GM23338 (cell line): ENCODE data around the gene NFX1. TPM values are rescaled to one million over a fixed set of nuclear protein-coding genes. Genes with fewer than 3 reads are reported as not detected.
A peak's percentile ranks its signal among the peaks of the same experiment; 100 is the strongest.

ENCODE experiments used
- ATAC-seq: fragments of 200-7000 bp; cut with Tn5 transposase; 3 replicates; pipeline ENCODE4 v1.9.1; 2020
- DNase-seq: peaks from one replicate; pipeline ENCODE4 v3.0.0-alpha.2; 2015; ENCODE audit warnings: low spot score
- H2AFZ ChIP-seq: fragments of 200-600 bp; sonication (generic); 2 replicates; pipeline ENCODE4 v1.8.0; 2016; ENCODE audit warnings: antibody characterized with exemption, mild to moderate bottlenecking, moderate library complexity
- H3F3A ChIP-seq: fragments of 200-600 bp; sonication (generic); replicated peaks from 2 replicates; pipeline ENCODE4 v1.8.0; 2017; ENCODE audit warnings: antibody characterized with exemption, mixed run types, low read depth
- H3K27ac ChIP-seq: fragments of 200-600 bp; sonication (generic); 2 replicates; pipeline ENCODE4 v1.6.1; 2016; ENCODE audit warnings: low read depth
- H3K27me3 ChIP-seq: fragments of 200-600 bp; sonication (generic); 2 replicates; pipeline ENCODE4 v1.8.0; 2016; ENCODE audit warnings: mild to moderate bottlenecking, mixed run types, moderate library complexity; ENCODE audit not compliant: insufficient read depth
- H3K36me3 ChIP-seq: fragments of 200-600 bp; sonication (generic); 2 replicates; pipeline ENCODE4 v1.8.0; 2016; ENCODE audit warnings: mild to moderate bottlenecking; ENCODE audit not compliant: insufficient read depth
- H3K4me1 ChIP-seq: fragments of 200-600 bp; sonication (generic); 2 replicates; pipeline ENCODE4 v1.8.0; 2016; ENCODE audit warnings: mild to moderate bottlenecking, moderate library complexity; ENCODE audit not compliant: insufficient read depth
- H3K4me2 ChIP-seq: fragments of 200-600 bp; sonication (generic); 2 replicates; pipeline ENCODE4 v1.7.1; 2017; ENCODE audit warnings: mixed run types
- H3K4me3 ChIP-seq: fragments of 200-600 bp; sonication (generic); 2 replicates; pipeline ENCODE4 v1.6.1; 2016; ENCODE audit warnings: mixed run types
- H3K79me2 ChIP-seq: fragments of 200-600 bp; sonication (generic); replicated peaks from 2 replicates; pipeline ENCODE4 v1.8.0; 2017; ENCODE audit warnings: mild to moderate bottlenecking; ENCODE audit not compliant: insufficient read depth
- H3K9me2 ChIP-seq: fragments of 200-600 bp; sonication (generic); 2 replicates; pipeline ENCODE4 v1.8.0; 2017; ENCODE audit not compliant: insufficient read depth
- H4K20me1 ChIP-seq: fragments of 200-600 bp; sonication (generic); replicated peaks from 2 replicates; pipeline ENCODE4 v1.8.0; 2017; ENCODE audit warnings: mild to moderate bottlenecking; ENCODE audit not compliant: insufficient read depth
- H3K27ac Mint-ChIP-seq: 2 replicates; pipeline ENCODE4 v1.8.0; 2020; ENCODE audit warnings: inconsistent platforms, mild to moderate bottlenecking, moderate library complexity, mixed read lengths
- H3K27me3 Mint-ChIP-seq: 3 replicates; pipeline ENCODE4 v1.8.0; 2022; ENCODE audit warnings: low read depth, mild to moderate bottlenecking, moderate library complexity, mixed read lengths, inconsistent platforms; ENCODE audit not compliant: insufficient read depth, poor library complexity
- H3K36me3 Mint-ChIP-seq: 3 replicates; pipeline ENCODE4 v1.8.0; 2021; ENCODE audit warnings: low read depth, mild to moderate bottlenecking, inconsistent platforms, moderate library complexity, mixed read lengths
- H3K4me1 Mint-ChIP-seq: 3 replicates; pipeline ENCODE4 v1.8.0; 2020; ENCODE audit warnings: mild to moderate bottlenecking, inconsistent platforms, mixed read lengths
- H3K4me3 Mint-ChIP-seq: 3 replicates; pipeline ENCODE4 v1.8.0; 2021; ENCODE audit warnings: moderate library complexity, mild to moderate bottlenecking, inconsistent platforms, mixed read lengths
- H3K9me3 Mint-ChIP-seq: 3 replicates; pipeline ENCODE4 v1.8.0; 2020; ENCODE audit warnings: moderate library complexity, mild to moderate bottlenecking, inconsistent platforms, mixed read lengths
- CREB1 ChIP-seq: fragments of 250-450 bp; sonication (Bioruptor Pico); IDR thresholded peaks from 2 replicates; pipeline ENCODE4 v1.5.0; 2020; ENCODE audit warnings: low read depth, mild to moderate bottlenecking, moderate library complexity
- EZH2phosphoT487 ChIP-seq: fragments of 200-600 bp; sonication (generic); IDR thresholded peaks from one replicate; pipeline ENCODE4 v1.8.1; 2018; ENCODE audit warnings: antibody characterized with exemption; ENCODE audit not compliant: unreplicated experiment
- JUNB ChIP-seq: IDR thresholded peaks from one replicate; pipeline ENCODE4 v1.6.1; 2016; ENCODE audit warnings: antibody characterized with exemption; ENCODE audit not compliant: unreplicated experiment
- POLR2AphosphoS5 ChIP-seq: IDR thresholded peaks from 2 replicates; pipeline ENCODE4 v1.6.1; 2016; ENCODE audit warnings: antibody characterized with exemption, low read depth
- STAT1 ChIP-seq: IDR thresholded peaks from one replicate; pipeline ENCODE4 v1.6.1; 2016; ENCODE audit warnings: antibody characterized with exemption; ENCODE audit not compliant: unreplicated experiment
- ZNF114 ChIP-seq: fragments of 250-450 bp; sonication (Bioruptor Pico); IDR thresholded peaks from 2 replicates; pipeline ENCODE4 v1.5.0; 2020; ENCODE audit warnings: mild to moderate bottlenecking, moderate library complexity
- ZNF331 ChIP-seq: fragments of 250-450 bp; sonication (Bioruptor Pico); IDR thresholded peaks from 2 replicates; pipeline ENCODE4 v1.5.0; 2020; ENCODE audit warnings: low read depth, mild to moderate bottlenecking, moderate library complexity
- polyA plus RNA-seq: library from polyadenylated mRNA; unstranded; fragments of >200 nt; fragmentation: Nextera tagmentation; extraction: Ambion mirVana; gene quantifications from 2 replicates; pipeline ENCODE4 v1.2.1, GENCODE V29; 2016
- total RNA-seq: library from RNA; depleted of rRNA; stranded (reverse); fragments of >200 nt; shearing (Covaris generic); gene quantifications from 2 replicates; pipeline ENCODE4 v1.2.3, GENCODE V29; 2014
- TF ChIP-seq, protein P1 (sequence below): fragments of 250-450 bp; sonication (Bioruptor Pico); IDR thresholded peaks from 2 replicates; pipeline ENCODE4 v1.5.0; 2020; ENCODE audit warnings: mild to moderate bottlenecking, moderate library complexity
- TF ChIP-seq, protein P2 (sequence below): IDR thresholded peaks from one replicate; pipeline ENCODE4 v1.6.1; 2018; ENCODE audit warnings: antibody characterized with exemption; ENCODE audit not compliant: unreplicated experiment

Gene NFX1
- total and polyA plus RNA-seq, 2 experiments from 2014 or later: 13.9 to 26.1 TPM

DNA sequence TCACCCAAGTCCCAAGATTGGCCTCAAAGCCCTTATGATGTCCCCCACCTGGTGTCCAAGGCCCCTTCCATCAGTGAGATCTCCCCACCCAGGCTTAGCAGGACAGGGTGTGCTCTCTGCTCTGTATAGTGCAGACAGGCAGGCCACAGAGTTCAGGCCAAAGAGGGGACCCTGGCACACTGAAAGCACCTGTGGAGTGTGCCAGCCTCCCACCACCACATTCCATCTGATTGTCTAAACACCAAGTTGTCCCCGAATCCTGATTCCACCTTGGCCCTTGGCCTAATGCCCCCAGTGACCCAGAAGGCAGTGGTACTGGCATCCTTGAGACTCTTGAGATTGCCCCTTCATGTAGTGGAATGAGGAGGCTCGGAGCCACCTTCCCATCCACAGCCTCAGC, 45.0 kb upstream of the NFX1 start (continued):
- TF ChIP-seq, protein P1, sequence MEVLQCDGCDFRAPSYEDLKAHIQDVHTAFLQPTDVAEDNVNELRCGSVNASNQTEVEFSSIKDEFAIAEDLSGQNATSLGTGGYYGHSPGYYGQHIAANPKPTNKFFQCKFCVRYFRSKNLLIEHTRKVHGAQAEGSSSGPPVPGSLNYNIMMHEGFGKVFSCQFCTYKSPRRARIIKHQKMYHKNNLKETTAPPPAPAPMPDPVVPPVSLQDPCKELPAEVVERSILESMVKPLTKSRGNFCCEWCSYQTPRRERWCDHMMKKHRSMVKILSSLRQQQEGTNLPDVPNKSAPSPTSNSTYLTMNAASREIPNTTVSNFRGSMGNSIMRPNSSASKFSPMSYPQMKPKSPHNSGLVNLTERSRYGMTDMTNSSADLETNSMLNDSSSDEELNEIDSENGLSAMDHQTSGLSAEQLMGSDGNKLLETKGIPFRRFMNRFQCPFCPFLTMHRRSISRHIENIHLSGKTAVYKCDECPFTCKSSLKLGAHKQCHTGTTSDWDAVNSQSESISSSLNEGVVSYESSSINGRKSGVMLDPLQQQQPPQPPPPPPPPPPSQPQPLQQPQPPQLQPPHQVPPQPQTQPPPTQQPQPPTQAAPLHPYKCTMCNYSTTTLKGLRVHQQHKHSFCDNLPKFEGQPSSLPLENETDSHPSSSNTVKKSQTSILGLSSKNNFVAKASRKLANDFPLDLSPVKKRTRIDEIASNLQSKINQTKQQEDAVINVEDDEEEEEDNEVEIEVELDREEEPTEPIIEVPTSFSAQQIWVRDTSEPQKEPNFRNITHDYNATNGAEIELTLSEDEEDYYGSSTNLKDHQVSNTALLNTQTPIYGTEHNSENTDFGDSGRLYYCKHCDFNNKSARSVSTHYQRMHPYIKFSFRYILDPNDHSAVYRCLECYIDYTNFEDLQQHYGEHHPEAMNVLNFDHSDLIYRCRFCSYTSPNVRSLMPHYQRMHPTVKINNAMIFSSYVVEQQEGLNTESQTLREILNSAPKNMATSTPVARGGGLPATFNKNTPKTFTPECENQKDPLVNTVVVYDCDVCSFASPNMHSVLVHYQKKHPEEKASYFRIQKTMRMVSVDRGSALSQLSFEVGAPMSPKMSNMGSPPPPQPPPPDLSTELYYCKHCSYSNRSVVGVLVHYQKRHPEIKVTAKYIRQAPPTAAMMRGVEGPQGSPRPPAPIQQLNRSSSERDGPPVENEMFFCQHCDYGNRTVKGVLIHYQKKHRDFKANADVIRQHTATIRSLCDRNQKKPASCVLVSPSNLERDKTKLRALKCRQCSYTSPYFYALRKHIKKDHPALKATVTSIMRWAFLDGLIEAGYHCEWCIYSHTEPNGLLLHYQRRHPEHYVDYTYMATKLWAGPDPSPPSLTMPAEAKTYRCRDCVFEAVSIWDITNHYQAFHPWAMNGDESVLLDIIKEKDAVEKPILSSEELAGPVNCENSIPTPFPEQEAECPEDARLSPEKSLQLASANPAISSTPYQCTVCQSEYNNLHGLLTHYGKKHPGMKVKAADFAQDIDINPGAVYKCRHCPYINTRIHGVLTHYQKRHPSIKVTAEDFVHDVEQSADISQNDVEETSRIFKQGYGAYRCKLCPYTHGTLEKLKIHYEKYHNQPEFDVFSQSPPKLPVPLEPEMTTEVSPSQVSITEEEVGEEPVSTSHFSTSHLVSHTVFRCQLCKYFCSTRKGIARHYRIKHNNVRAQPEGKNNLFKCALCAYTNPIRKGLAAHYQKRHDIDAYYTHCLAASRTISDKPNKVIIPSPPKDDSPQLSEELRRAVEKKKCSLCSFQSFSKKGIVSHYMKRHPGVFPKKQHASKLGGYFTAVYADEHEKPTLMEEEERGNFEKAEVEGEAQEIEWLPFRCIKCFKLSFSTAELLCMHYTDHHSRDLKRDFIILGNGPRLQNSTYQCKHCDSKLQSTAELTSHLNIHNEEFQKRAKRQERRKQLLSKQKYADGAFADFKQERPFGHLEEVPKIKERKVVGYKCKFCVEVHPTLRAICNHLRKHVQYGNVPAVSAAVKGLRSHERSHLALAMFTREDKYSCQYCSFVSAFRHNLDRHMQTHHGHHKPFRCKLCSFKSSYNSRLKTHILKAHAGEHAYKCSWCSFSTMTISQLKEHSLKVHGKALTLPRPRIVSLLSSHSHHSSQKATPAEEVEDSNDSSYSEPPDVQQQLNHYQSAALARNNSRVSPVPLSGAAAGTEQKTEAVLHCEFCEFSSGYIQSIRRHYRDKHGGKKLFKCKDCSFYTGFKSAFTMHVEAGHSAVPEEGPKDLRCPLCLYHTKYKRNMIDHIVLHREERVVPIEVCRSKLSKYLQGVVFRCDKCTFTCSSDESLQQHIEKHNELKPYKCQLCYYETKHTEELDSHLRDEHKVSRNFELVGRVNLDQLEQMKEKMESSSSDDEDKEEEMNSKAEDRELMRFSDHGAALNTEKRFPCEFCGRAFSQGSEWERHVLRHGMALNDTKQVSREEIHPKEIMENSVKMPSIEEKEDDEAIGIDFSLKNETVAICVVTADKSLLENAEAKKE (CRISPR knock-in tag): no peak
- no peak for TF ChIP-seq STAT1
- no peak for TF ChIP-seq JUNB
- no peak for TF ChIP-seq ZNF114 (CRISPR knock-in tag)
- no peak for TF ChIP-seq CREB1 (CRISPR knock-in tag)
- TF ChIP-seq ZNF331: no peak
- TF ChIP-seq EZH2phosphoT487: no peak

DNA sequence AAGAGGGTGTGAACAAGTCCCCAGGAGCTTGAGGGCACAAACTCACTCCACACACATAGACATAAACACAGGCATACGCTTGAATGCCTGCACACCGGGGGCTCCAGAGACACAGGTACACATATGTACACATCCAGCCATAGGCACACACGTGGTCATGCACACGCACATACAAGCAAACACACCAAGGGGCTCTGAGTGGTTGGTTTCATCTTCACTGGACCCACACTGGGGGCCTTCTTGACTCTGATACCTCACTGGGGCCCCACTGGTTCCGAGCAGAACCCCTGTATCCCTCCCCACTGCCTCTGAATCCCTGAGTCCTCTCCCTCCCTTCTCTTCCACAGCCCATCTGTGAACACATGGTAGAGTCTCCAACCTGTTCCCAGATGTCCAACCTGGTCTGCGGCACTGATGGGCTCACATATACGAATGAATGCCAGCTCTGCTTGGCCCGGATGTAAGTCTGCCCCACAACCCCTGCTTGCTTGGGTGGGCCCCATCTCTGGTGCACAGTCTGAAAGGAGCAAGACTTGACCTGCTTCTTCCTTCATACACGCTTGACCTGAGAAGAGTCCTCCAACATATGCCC, 44.0 kb upstream of the NFX1 start:
- 0 out of 2 replicates have a peak overlapping the region, but pooled peaks have one; percentile 2 for H3K27ac Mint-ChIP-seq
- H3K4me3 Mint-ChIP-seq: no peak overlapping the region
- H3K4me1 ChIP-seq: no peaks in the 10 kb centered on the region
- no peaks in the 10 kb centered on the region for H3F3A ChIP-seq
- no peak overlapping the region for H2AFZ ChIP-seq
- peaks cover 10% of the 10 kb centered on the region for H3K27me3 Mint-ChIP-seq
- no peak for ATAC-seq
- no peak for TF ChIP-seq POLR2AphosphoS5
- no peak for TF ChIP-seq STAT1
- TF ChIP-seq, protein P2, sequence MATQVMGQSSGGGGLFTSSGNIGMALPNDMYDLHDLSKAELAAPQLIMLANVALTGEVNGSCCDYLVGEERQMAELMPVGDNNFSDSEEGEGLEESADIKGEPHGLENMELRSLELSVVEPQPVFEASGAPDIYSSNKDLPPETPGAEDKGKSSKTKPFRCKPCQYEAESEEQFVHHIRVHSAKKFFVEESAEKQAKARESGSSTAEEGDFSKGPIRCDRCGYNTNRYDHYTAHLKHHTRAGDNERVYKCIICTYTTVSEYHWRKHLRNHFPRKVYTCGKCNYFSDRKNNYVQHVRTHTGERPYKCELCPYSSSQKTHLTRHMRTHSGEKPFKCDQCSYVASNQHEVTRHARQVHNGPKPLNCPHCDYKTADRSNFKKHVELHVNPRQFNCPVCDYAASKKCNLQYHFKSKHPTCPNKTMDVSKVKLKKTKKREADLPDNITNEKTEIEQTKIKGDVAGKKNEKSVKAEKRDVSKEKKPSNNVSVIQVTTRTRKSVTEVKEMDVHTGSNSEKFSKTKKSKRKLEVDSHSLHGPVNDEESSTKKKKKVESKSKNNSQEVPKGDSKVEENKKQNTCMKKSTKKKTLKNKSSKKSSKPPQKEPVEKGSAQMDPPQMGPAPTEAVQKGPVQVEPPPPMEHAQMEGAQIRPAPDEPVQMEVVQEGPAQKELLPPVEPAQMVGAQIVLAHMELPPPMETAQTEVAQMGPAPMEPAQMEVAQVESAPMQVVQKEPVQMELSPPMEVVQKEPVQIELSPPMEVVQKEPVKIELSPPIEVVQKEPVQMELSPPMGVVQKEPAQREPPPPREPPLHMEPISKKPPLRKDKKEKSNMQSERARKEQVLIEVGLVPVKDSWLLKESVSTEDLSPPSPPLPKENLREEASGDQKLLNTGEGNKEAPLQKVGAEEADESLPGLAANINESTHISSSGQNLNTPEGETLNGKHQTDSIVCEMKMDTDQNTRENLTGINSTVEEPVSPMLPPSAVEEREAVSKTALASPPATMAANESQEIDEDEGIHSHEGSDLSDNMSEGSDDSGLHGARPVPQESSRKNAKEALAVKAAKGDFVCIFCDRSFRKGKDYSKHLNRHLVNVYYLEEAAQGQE: no peak
- TF ChIP-seq JUNB: no peak
- no peak for TF ChIP-seq CREB1 (CRISPR knock-in tag)
- H3K9me3 Mint-ChIP-seq: no peaks in the 10 kb centered on the region; the same call in 2 of the 3 replicates
- no peaks in the 10 kb centered on the region for H3K9me2 ChIP-seq
- H3K27me3 ChIP-seq: no peaks in the 10 kb centered on the region
- DNase-seq: no peak
- H4K20me1 ChIP-seq: no peaks in the 10 kb centered on the region
- H3K4me2 ChIP-seq: no peak overlapping the region
- no peak overlapping the region for H3K27ac ChIP-seq
- H3K4me3 ChIP-seq: no peak overlapping the region
- H3K36me3 ChIP-seq: no peaks in the 10 kb centered on the region
- H3K4me1 Mint-ChIP-seq: no peaks in the 10 kb centered on the region
- no peaks in the 10 kb centered on the region for H3K79me2 ChIP-seq
- H3K36me3 Mint-ChIP-seq: no peaks in the 10 kb centered on the region; the same call in 2 of the 3 replicates
